NCI-H510A (cell line): ENCODE measurements around the gene MYORG.
"Not testable (repeated sequence)": the region's sequence is repeated elsewhere in the genome, so short reads cannot be mapped to it uniquely, and the experiment has no call there.

ENCODE experiments used
- DNase-seq: peaks from one replicate; lab custom pipeline; 2025; lab: John Stamatoyannopoulos, UW

MYORG gene

GRCh38 chr9:34368796-34369195 lies 7.9 kb downstream of the MYORG start:
- not testable (repeated sequence) for DNase-seq

- not testable (repeated sequence) for DNase-seq
Measured at GRCh38 chr9:34367751-34368410, 8.8 kb downstream of the MYORG start.

GRCh38 chr9:34366365-34366764 lies 10.3 kb downstream of the MYORG start:
- DNase-seq = no peak

- no peak for DNase-seq
Measured at GRCh38 chr9:34365282-34365681, 11.4 kb downstream of the MYORG start.

GRCh38 chr9:34363619-34364351 lies 12.9 kb downstream of the MYORG start:
- DNase-seq = no peak

- no peak for DNase-seq
Measured at GRCh38 chr9:34362614-34363214, 14.0 kb downstream of the MYORG start.

- not testable (repeated sequence) for DNase-seq
Measured at GRCh38 chr9:34352957-34353356, 23.7 kb downstream of the MYORG start.

GRCh38 chr9:34352122-34352652 lies 24.5 kb downstream of the MYORG start:
- DNase-seq = not testable (repeated sequence)

- DNase-seq = no peak
Measured at GRCh38 chr9:34349324-34349723, 27.4 kb downstream of the MYORG start.

- no peak for DNase-seq
Measured at GRCh38 chr9:34347800-34348158, 28.9 kb downstream of the MYORG start.

- no peak for DNase-seq
Measured at GRCh38 chr9:34346873-34347799, 29.6 kb downstream of the MYORG start.

GRCh38 chr9:34343605-34344004 lies 33.1 kb downstream of the MYORG start:
- DNase-seq = no peak

- DNase-seq = no peak
Measured at GRCh38 chr9:34343090-34343489, 33.6 kb downstream of the MYORG start.

- DNase-seq = no peak
Measured at GRCh38 chr9:34341659-34342295, 34.9 kb downstream of the MYORG start.

- no peak for DNase-seq
Measured at GRCh38 chr9:34338665-34339385, 37.9 kb downstream of the MYORG start.

- DNase-seq = not testable (repeated sequence)
Measured at GRCh38 chr9:34338079-34338478, 38.6 kb downstream of the MYORG start.

GRCh38 chr9:34337403-34337802 lies 39.3 kb downstream of the MYORG start:
- DNase-seq = no peak

- DNase-seq = no peak
Measured at GRCh38 chr9:34335376-34335775, 41.3 kb downstream of the MYORG start.

GRCh38 chr9:34334916-34335315 lies 41.8 kb downstream of the MYORG start:
- no peak for DNase-seq

GRCh38 chr9:34334337-34334824 lies 42.3 kb downstream of the MYORG start:
- DNase-seq = no peak

GRCh38 chr9:34333836-34334235 lies 42.9 kb downstream of the MYORG start:
- DNase-seq = no peak
